Measurements from ENCODE around the gene PPARG.
"Not testable (repeated sequence)": the region's sequence is repeated elsewhere in the genome, so short reads cannot be mapped to it uniquely, and the experiment has no call there.

The PPARG gene

DNA sequence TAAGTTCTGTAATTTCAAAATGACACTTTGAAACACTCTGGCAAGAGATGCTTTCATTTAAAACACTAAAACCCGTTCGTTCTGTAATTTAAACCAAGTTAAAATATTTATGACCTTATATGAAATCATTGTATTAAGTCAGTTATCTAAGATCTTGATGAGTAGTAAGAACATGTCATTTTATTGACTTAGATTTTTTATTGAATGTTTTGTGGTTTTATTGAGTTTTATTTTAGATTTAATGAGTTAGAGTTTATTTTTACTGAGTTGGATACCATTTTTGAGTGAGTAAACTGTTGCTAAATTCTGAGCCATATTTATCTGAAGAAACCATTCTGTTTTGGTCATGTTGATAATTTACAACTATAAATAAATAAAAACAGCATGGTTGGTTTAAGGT is 94.3 kb downstream of the PPARG start:
- DNase-seq = no peak

DNA sequence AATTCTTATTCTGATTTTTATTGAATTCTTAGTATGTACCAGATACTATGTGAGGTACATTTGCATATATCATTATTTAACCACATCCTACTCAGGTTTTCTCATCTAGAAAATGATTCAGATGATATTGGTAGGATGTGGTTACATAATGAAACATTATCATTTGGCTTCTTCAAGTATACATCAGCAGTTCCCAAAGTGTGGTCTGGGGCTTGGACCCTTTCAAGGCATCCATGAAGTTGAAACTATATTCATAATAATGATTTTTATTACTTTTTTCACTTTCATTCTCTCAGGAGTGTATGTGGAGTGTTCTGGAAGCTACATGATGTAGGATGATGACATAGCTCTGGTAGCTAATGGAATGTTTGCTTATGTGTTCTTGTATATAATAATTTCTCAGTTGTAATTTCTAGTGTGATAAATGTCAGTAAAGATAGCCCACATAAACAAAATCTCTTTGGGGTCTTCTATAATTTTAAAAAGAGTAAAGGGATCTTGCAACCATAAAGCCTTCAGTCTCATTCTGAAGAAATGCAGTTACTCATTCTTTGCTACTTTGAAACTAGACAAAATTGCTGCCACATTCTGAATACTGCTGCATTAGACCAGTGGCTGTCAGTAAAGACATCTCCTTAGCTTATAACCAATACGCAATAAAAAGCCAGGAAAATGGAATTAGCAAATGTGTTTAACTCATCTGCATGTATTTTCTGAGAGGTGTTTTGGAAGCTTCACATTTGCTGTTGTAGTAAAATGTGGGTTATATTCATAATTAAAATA is 95.8 kb downstream of the PPARG start:
- no peak for DNase-seq

DNA sequence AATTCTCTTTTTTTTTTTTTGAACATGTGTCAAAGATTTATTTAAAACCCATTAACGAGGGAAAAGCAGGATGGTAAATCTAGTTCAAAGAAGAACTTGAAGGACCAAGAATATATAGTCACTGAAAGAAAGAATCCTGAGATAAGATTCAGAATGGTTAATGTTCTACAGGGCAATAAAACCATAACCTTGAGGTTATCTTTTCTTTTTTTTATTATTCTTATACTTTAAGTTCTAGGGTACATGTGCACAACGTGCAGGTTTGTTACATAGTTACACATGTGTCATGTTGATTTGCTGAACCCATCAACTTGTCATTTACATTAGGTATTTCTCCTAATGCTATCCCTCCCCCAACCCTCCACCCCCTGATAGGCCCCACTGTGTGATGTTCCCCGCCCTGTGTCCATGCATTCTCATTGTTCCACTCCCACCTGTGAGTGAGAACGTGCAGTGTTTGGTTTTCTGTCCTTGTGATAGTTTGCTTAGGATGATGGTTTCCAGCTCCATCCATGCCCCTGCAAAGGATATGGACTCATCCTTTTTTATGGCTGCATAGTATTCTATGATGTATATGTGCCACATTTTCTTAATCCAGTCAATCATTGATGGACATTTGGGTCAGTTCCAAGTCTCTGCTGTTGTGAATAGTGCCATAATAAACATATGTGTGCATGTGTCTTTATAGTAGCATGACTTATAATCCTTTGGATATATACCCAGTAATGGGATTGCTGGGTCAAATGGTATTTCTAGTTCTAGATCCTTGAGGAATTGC is 97.8 kb downstream of the PPARG start:
- DNase-seq = not testable (repeated sequence)

DNA sequence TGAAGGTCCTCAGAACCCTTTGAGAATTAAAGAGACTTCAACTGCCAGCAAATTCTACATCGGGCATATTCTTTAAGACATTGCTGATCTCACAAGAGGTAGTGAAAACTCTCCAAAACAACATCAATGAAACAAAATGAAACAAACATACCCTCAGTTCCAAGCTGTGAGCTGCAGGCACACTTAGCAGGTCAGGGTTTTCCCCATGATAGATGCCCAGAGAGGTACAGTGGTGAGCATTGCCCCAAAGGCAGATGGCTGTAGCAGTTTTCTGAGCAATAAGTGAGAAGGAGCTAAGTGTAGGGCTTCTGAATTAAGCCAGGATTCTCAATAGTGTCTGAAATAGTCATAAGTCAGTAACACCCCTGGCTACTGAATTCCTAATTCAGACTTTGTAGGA is 99.3 kb downstream of the PPARG start:
- no peak for DNase-seq

DNA sequence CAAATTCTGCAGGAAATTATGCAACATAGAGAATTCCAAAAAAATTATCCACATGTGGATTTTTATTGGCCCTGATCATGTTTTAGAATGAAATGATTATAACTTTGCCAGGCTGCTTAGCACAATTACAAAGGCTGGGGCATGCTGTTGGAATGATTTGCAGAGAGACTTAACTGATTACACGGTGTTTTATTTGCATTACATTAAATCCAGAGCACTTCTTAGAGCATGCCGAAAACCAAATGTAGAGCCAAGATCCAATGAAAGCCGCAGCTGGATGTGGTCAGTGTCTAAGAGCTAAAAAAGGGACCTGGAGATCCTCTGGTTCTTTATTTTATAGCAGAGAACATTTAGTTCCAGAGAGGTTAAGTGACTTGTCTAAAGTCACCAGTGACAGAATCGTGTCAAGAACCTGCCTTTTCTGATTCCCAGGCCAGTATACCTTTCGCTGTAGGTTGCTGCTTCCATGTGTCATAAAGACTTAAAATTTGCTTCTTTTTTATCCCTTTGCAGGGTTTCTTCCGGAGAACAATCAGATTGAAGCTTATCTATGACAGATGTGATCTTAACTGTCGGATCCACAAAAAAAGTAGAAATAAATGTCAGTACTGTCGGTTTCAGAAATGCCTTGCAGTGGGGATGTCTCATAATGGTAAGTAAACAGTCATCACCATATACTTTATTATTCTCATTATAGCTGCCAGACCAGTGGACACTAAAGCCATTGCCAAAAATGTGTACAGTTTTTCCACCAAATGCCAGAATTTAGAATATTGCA is 103.4 kb downstream of the PPARG start:
- no peak for DNase-seq

DNA sequence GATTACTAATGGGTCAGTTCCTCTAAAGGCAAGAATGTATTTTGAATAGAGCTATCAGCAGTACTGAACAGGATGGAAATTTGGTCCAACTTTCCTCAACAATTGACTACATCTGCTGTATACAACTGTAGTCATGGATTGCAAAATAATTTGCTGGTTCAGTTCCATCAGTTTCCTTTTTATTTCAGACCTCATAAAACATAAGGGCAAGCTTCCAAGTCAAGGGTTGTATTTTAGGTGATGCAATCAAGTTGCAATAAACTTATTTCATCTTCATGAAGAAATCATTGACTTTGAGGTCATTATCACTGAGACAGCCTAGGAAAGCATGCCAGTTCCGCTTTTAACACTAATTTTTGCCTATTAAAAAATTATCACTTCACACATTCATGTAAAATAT is 105.0 kb downstream of the PPARG start:
- no peak for DNase-seq

DNA sequence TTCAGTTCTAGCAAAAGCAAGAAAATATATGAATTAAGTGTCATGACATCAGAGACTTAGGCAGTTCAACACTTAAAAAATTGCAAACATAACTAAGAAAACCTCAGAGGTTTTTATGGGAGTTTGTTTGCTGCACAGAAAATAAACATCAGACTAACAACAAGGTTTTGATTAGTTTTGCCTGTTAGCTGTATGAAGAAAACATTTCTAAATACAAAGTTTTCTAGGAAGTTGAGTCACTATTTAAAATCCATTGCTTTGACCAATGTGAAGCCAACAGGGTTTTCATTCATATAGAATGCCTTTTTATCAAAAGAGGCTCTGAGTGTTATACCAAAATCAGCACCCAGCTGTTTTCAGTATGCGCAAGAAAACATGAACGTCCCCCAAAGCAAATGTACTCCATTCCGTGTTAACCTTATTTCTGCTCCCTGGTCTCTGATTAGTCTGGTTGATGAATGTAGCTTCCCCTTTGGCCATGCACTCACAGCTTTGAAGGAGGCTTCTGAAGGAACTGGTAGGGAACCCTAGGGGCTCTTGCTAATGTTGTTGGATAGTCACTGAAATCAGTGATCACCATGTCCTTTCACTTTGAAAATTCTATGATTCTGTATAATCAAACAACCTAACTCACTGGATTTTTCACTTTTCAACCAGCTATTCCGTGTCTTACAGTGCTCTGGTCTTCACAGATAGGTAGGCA is 105.8 kb downstream of the PPARG start:
- no peak for DNase-seq

DNA sequence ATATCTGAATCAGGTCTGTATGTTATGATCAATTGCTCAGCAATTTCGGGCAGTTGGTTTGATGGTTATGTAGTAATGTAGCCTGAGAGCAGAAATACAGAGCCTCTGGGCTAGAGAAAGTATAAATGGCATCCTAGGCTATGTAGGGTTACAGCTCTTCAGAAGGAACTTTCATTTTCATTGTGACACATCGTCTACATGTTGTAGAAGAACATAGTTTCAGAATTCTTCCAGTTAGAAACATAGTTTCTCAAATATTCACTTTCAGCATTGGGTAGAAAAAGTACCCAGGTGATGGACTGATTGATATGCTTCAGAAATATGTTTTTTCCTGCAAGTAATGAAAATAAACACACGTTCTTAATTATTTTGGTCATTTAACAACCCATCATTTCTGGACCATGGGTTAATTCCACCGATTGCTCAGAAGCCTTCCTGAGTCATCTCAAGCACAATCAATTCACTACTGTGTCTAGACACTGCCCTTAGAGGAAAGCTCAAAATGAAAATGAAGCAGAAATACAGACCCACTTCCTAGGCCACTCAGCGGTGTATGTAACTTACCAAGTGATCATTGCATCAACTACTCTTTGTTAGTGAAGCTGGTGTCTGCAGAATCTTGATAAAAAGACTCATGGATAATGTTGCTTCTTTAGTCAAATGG is 106.6 kb downstream of the PPARG start:
- no peak for DNase-seq

DNA sequence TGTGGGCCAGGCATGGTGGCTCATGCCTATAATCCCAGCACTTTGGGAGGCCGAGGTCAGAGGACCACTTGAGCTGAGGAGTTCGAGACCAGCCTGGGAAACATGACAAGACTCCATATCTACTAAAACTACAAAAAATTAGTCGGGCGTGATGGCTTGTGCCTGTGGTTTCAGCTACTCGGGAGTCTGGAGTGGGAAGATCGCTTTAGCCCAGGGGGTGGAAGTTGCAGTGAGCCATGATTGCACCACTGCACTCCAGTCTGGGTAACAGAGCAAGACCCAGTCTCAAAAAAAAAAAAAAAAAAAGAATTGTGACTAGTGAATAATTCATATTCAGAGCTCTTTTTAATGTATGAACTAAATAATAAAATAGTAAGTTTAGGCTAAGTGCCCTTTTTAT is 107.6 kb downstream of the PPARG start:
- DNase-seq = no peak

DNA sequence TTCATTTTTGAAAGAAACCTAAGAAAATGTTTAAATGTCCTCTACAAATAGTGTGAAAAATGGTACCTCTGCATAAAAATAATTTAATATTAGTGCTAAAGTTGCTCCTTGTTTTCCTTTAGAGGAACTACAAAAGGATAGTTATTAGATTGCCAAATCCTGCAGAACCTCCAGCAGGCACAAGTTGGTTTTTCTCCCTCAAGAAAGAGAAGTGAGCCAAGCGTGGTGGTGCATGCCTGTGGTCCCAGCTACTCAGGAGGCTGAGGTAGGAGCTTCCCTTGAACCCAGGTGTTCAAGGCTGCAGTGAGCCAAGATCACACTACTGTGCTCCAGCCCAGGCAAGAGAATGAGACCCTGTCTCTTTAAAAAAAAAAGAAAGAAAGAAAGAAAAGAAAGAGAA is 110.4 kb downstream of the PPARG start:
- no peak for DNase-seq

DNA sequence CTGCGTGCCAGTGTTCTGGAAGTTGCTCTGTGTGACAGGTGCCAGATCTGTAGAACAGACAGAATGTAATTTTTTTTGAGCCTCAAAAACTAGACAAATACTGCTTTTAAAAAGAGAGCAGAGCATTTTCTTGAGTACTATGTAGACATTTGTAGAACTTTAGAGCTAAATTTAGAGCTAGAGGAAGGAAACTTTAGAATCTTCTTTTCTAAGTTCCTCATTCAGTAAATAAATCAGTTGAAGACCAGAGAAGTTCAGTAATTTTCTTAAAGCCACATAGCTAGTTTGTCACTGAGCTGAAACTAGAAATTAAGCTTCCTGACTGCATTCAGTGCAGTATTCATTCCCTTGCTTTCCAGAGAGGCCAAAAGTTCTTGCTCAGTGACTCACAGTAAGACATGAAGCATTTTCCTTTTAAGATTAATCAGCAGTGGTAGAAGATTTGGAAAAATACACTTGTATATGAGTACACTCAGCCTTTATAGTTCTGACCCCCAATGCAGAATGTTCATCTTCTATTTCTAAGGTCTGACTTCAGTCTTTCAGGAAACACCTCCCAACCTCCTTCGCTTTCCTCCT is 111.8 kb downstream of the PPARG start:
- DNase-seq = no peak

DNA sequence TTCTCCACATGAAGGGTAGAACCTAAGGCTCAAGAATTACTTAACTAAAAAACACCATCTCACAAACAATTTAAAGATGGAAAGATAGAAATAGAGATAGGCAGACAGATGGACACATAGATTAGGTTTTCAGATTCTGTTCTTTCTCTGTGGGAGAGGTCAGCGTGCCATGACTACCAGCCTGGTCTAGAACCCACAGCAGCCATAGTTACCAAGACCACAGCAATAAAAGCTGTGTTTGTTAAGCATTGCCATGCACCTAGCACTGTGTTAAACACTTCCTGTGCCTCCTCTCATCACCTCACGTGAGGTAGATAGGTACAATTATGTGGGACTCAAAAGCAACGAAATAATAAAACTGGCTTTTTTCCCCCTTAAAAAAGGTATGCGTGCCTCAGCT is 112.3 kb downstream of the PPARG start:
- DNase-seq = no peak

DNA sequence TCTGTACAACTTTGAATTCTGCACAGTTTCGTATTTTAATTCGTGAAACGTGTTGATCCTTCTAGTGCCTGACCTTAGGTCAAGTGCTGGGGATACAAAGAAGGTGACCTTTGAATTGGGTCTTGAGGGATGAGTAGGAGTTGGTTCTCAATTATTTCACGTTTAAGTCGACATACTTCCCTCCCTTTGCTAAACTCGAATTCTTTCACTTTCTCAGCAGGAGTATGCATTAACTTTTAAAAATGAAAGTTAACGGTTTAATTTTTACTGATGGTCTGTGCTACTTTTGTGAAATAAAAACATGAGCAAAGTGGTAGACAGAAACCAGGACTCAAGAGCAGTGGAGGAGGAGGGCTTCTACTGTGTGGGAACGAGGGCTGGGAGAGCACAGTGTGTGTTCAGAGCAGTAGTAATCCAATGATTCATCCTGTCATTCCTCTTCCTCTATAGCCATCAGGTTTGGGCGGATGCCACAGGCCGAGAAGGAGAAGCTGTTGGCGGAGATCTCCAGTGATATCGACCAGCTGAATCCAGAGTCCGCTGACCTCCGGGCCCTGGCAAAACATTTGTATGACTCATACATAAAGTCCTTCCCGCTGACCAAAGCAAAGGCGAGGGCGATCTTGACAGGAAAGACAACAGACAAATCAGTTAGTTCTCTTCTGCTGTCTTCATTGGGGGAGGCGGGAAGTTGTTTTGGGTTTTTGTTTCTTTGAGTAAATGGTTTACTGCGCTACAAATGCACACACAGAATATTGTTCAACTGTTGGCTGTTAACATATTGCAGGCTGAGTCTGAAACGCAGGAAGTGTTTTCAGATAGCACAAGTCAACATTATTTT is 116.8 kb downstream of the PPARG start:
- DNase-seq = no peak

DNA sequence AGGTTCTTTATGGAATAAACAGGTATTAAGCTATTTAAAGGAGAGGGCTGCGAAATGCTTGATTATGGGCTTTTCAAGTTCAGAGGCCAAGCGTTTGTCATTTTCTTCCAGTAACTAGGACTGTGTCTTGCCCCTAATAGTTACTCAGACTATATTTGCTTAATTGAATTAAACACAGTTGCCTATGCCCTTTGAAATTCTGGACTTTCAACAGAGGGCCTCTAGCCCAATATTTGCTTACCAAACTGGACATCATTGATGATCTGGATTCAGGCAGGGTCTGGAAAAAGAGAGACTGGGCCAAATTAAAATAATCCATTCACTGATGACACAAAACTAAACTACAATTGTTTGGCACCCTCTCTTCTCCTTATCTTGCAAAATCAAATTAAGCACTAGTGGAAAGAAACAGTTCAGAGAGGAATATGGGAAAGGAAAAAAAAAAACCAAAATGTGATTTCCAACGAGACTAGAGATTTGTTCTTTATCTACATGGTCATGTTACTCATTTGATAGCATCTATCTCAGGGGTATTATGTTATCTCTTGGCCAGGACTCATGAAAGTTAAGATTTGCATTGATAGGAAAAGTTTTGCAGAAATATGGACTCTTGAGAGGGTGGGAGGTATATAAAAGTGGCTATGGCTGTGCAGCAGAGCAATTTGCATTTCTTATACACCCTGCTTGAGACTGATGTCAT is 120.3 kb downstream of the PPARG start:
- no peak for DNase-seq

DNA sequence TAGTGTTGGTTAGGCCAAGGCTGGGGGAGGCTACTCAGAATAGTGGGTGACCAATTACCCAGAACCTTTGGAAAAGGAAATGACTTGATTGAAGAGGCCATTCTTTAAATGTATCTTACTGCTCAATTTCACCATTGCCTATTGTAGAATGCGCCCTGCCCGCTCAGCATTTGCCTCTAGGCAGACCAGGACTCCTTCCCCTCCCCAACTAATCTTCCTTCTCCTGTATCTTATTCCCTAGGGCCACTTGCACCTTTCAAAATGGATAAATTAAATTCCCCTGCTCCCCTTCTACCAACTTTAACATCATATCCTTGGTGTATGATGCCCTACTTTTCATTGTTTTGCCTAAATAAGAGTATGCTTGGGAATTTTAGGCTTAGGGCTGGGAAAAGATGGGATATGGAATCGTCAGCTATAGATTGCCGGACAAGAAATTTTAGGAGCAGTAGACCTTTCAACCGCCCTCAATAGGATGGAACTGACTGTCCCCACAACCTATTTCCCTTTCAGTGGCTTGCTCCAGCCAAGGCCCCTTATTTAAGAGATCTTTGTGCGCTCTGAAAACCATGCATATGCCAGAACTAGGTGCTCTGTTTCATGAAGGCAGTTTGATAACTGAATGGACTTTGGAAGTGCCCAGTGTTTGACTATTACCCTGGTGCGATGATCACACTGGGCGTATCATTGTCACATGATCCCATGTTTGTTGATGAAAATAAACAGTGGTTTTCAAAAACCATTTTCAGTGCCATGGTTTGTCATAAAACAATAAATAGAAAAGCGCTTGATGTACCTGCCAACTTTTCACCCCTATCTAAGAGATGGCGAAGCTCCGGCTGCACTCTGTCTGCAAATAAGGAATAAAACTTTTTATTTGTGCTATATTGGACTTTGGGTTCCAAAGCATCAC is 121.1 kb downstream of the PPARG start:
- no peak for DNase-seq

DNA sequence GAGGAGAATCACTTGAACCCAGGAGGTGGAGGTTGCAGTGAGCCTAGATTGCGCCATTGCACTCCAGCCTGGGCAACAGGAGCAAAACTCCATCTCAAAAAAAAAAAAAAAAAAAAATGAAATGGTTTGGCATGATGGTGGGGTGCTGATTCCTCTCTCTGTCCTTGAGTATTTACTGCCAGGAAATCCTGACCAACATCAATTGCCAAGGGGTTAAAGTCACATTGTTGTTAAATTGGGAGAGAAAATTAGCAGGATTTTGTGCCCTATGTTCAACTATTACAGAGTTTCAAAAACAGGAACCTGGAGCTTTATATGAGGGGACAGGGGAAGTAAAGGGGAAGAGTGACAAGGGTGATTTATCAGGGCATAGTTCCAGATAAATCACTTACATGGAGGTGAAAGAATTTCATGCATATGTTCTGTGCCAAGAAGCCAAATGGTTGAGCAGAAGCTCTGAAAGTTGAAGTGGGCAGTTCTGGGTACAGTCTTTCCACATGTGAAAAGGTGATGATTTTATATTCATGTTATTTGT is 124.9 kb downstream of the PPARG start:
- no peak for DNase-seq

DNA sequence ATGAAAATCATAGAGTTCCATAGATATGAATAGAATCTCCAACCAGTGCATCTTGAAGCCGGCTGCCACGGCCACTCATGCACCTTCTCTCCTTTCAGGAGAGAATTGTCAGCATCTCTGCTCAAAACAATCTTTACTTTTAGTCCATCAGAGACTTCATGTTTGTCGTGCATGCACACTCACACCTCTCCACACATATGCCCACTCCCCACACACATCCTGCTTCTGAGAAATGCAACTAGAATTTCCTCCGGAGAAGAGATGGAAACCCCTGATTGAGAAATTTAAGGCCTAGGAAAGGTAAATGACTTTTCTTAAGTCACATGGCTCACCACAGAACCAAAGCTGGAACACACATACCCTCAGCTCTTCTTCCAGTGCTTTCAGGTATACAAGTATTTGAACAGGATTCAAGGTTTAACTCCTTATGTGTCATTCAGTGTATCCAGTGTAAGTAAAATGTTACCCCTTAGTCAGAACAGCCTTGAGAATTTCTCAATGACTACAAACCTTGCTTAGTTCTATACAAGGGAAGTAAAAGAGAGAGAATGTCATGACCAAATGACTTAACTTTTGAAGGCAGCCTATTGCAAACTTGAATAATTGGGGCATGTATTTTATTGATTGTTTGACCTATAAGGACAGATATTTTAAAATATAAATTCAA is 126.3 kb downstream of the PPARG start:
- no peak for DNase-seq

DNA sequence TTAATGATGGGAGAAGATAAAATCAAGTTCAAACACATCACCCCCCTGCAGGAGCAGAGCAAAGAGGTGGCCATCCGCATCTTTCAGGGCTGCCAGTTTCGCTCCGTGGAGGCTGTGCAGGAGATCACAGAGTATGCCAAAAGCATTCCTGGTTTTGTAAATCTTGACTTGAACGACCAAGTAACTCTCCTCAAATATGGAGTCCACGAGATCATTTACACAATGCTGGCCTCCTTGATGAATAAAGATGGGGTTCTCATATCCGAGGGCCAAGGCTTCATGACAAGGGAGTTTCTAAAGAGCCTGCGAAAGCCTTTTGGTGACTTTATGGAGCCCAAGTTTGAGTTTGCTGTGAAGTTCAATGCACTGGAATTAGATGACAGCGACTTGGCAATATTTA is 127.9 kb downstream of the PPARG start:
- DNase-seq = no peak

DNA sequence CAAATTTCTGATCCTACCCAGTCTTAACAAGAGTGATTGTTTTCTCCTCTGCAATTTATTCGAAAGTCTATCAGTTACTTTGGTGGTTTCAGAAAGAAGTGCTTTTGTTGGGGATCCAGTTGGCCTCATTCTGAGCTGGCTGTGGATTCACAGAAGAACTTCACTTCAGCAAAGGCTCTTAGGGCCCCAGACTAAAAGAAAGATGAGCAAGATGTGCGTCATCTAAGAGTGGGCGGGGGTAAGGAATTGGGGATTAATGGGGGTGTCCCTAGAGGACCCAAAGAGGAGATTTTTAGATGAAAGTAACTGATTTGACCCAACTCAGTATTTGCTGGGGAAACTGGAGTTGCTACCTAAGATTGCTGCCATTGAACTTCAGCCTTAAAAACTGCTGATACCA is 131.5 kb downstream of the PPARG start:
- DNase-seq = no peak

Measured in NCI-H82 (cell line).